IPS DF 19.7 (cell line): ENCODE measurements around the gene GTF3A.

Source experiments
- DNase-seq: peaks from one replicate; pipeline ENCODE4 v3.0.0-alpha.2; 2013; ENCODE audit warnings: low read depth, low spot score

The GTF3A gene

GRCh38 chr13:27405546-27406134, 18.8 kb upstream of the GTF3A start:
- DNase-seq, result no peak

GRCh38 chr13:27406178-27406939, 18.1 kb upstream of the GTF3A start:
- DNase-seq, result no peak

GRCh38 chr13:27408074-27408473, 16.3 kb upstream of the GTF3A start:
- DNase-seq, result no peak

- no peak for DNase-seq
These were observed 15.4 kb upstream of the GTF3A start for GRCh38 chr13:27409013-27409412.

GRCh38 chr13:27411341-27411740, 13.1 kb upstream of the GTF3A start:
- DNase-seq, result no peak

GRCh38 chr13:27415116-27415515, 9.3 kb upstream of the GTF3A start:
- DNase-seq, result no peak

GRCh38 chr13:27419328-27419727, 5.1 kb upstream of the GTF3A start:
- DNase-seq, result no peak

GRCh38 chr13:27421101-27421871, 3.1 kb upstream of the GTF3A start:
- DNase-seq, result no peak

- DNase-seq, result no peak
These were observed 1.1 kb upstream of the GTF3A start for GRCh38 chr13:27423333-27423732.

- no peak for DNase-seq
These were observed 919 bp downstream of the GTF3A start for GRCh38 chr13:27425158-27425917.

GRCh38 chr13:27425918-27426630, 1.7 kb downstream of the GTF3A start:
- no peak for DNase-seq

- DNase-seq, result no peak
These were observed 3.2 kb downstream of the GTF3A start for GRCh38 chr13:27427641-27428040.

- DNase-seq, result no peak
These were observed 3.7 kb downstream of the GTF3A start for GRCh38 chr13:27428160-27428559.

GRCh38 chr13:27432180-27432579, 7.8 kb downstream of the GTF3A start:
- no peak for DNase-seq

GRCh38 chr13:27432611-27433210, 8.3 kb downstream of the GTF3A start:
- no peak for DNase-seq

GRCh38 chr13:27437126-27437525, 12.7 kb downstream of the GTF3A start:
- DNase-seq, result no peak

GRCh38 chr13:27440408-27440807, 16.0 kb downstream of the GTF3A start:
- no peak for DNase-seq

GRCh38 chr13:27442071-27442647, 17.7 kb downstream of the GTF3A start:
- no peak for DNase-seq

- DNase-seq, result no peak
These were observed 18.4 kb downstream of the GTF3A start for GRCh38 chr13:27442797-27443196.

GRCh38 chr13:27446986-27447583, 22.7 kb downstream of the GTF3A start:
- DNase-seq, result no peak
